H1 (cell line): ENCODE results near the gene MGRN1. TPM values are rescaled to one million over a fixed set of nuclear protein-coding genes. Genes with fewer than 3 reads are reported as not detected.

Experiments used
- CTCF ChIA-PET: fragments of 300-600 bp; sonication (Branson Sonifier 250); formaldehyde crosslinking; loops from one replicate; lab custom pipeline; 2021; ENCODE audit not compliant: partially characterized antibody; lab: Charles Lee
- POLR2A ChIA-PET: fragments of 300-600 bp; sonication (Branson Sonifier 250); formaldehyde crosslinking; loops from one replicate; lab custom pipeline; 2021; ENCODE audit warnings: inconsistent platforms; ENCODE audit not compliant: partially characterized antibody; lab: Charles Lee
- DNase-seq, 2 experiments: peaks; one replicate each; pipeline versions ENCODE4 v3.0.0 to v3.0.0-alpha.2; 2010 to 2022; ENCODE audit warnings: low spot score in 2 of 2, low read depth in 1 of 2, mixed read lengths in 1 of 2
- FAIRE-seq: peaks from 2 replicates; lab custom pipeline; 2011; peaks lifted over from hg19 to GRCh38; lab: Jason Lieb, UNC
- H2AFZ ChIP-seq: 2 replicates; pipeline ENCODE4 v1.8.1; 2012; ENCODE audit warnings: low read length, inconsistent platforms
- H2AK5ac ChIP-seq: 2 replicates; pipeline ENCODE4 v1.6.1; 2013; ENCODE audit warnings: low read depth, low read length
- H2BK120ac ChIP-seq: replicated peaks from 2 replicates; pipeline ENCODE3; 2013; ENCODE audit warnings: low read depth, low read length, inconsistent platforms
- H2BK12ac ChIP-seq: 2 replicates; pipeline ENCODE4 v1.6.1; 2013; ENCODE audit warnings: low read depth, low read length
- H2BK15ac ChIP-seq: 2 replicates; pipeline ENCODE4 v1.6.1; 2013; ENCODE audit warnings: low read length
- H2BK20ac ChIP-seq: 2 replicates; pipeline ENCODE4 v1.6.1; 2013; ENCODE audit warnings: low read length
- H2BK5ac ChIP-seq: 2 replicates; pipeline ENCODE4 v1.6.1; 2013; ENCODE audit warnings: low read depth, low read length
- H3K14ac ChIP-seq: 2 replicates; pipeline ENCODE4 v1.6.1; 2013; ENCODE audit warnings: inconsistent platforms; ENCODE audit not compliant: insufficient read length
- H3K18ac ChIP-seq: 2 replicates; pipeline ENCODE4 v1.6.1; 2013; ENCODE audit warnings: low read length; ENCODE audit errors: extremely low read depth
- H3K23ac ChIP-seq: 2 replicates; pipeline ENCODE4 v1.6.1; 2013; ENCODE audit warnings: inconsistent platforms; ENCODE audit not compliant: insufficient read length
- H3K23me2 ChIP-seq: 2 replicates; pipeline ENCODE4 v1.6.1; 2013; ENCODE audit warnings: low read depth, low read length
- H3K27ac ChIP-seq: 2 replicates; pipeline ENCODE4 v1.6.1; 2011; ENCODE audit warnings: low read depth, low read length, inconsistent platforms
- H3K27me3 ChIP-seq, 4 experiments: replicated peaks in 1 of 4; 1 replicate in 1 of 4; 2 replicates in 3 of 4; pipeline versions ENCODE4 v1.6.1 to v1.8.1; 2011 to 2013; ENCODE audit warnings: low read length in 3 of 4, mild to moderate bottlenecking in 3 of 4, inconsistent platforms in 2 of 4, mixed read lengths in 2 of 4, moderate library complexity in 1 of 4; ENCODE audit not compliant: control insufficient read depth in 3 of 4, insufficient read depth in 3 of 4; ENCODE audit errors: extremely low read depth in 1 of 4
- H3K36me3 ChIP-seq, 4 experiments: 2 replicates each; pipeline versions ENCODE4 v1.6.1 to v1.8.1; 2011 to 2013; ENCODE audit warnings: mild to moderate bottlenecking in 4 of 4, low read length in 3 of 4, moderate library complexity in 2 of 4, control low read depth in 1 of 4, inconsistent platforms in 1 of 4; ENCODE audit not compliant: insufficient read depth in 4 of 4, control insufficient read depth in 2 of 4
- H3K4ac ChIP-seq: replicated peaks from 2 replicates; pipeline ENCODE3; 2013; ENCODE audit warnings: low read length, low read depth, mixed read lengths, inconsistent platforms; ENCODE audit not compliant: insufficient read length
- H3K4me1 ChIP-seq, 4 experiments: replicated peaks in 1 of 4; 1 replicate in 1 of 4; 2 replicates in 3 of 4; pipeline versions ENCODE4 v1.6.1 to v1.8.1; 2011 to 2013; ENCODE audit warnings: low read length in 3 of 4, inconsistent platforms in 2 of 4, mixed read lengths in 1 of 4; ENCODE audit not compliant: insufficient read depth in 4 of 4, control insufficient read depth in 3 of 4
- H3K4me2 ChIP-seq, 2 experiments: 2 replicates each; pipeline versions ENCODE4 v1.6.1 to v1.8.1; 2011 to 2013; ENCODE audit warnings: low read depth in 2 of 2, low read length in 2 of 2, control low read depth in 1 of 2, inconsistent platforms in 1 of 2, mild to moderate bottlenecking in 1 of 2; ENCODE audit not compliant: insufficient read depth in 1 of 2
- H3K4me3 ChIP-seq, 4 experiments: fragments of 200-600, 300-600 bp in 1 of 4; sonication (generic), shearing (Covaris generic), sonication (Bioruptor Twin) in 1 of 4; 2 replicates each; pipeline versions ENCODE4 v1.5.1 to v1.8.1; 2011 to 2016; ENCODE audit warnings: low read length in 4 of 4, low read depth in 3 of 4, control low read depth in 2 of 4, inconsistent platforms in 2 of 4, mild to moderate bottlenecking in 2 of 4, mixed read lengths in 1 of 4, moderate library complexity in 1 of 4; ENCODE audit not compliant: insufficient read depth in 2 of 4; ENCODE audit errors: extremely low read depth in 1 of 4
- H3K56ac ChIP-seq: replicated peaks from 2 replicates; pipeline ENCODE3; 2013; ENCODE audit warnings: low read depth, mild to moderate bottlenecking, mixed read lengths, low read length, inconsistent platforms; ENCODE audit not compliant: insufficient read length
- H3K79me1 ChIP-seq: 2 replicates; pipeline ENCODE4 v1.6.1; 2013; ENCODE audit warnings: low read depth, low read length, control low read depth
- H3K79me2 ChIP-seq, 2 experiments: 2 replicates each; pipeline versions ENCODE4 v1.6.1 to v1.8.1; 2012 to 2013; ENCODE audit warnings: low read length in 2 of 2, mild to moderate bottlenecking in 2 of 2, inconsistent platforms in 1 of 2; ENCODE audit not compliant: insufficient read depth in 2 of 2, control insufficient read depth in 1 of 2
- H3K9ac ChIP-seq, 4 experiments: replicated peaks in 1 of 4; 1 replicate in 1 of 4; 2 replicates in 3 of 4; pipeline versions ENCODE4 v1.6.1 to v1.8.1; 2011 to 2013; ENCODE audit warnings: low read depth in 3 of 4, low read length in 3 of 4, control low read depth in 2 of 4, mild to moderate bottlenecking in 2 of 4, moderate library complexity in 2 of 4, inconsistent platforms in 1 of 4; ENCODE audit errors: extremely low read depth in 1 of 4
- H3K9me3 ChIP-seq, 2 experiments: 2 replicates each; pipeline versions ENCODE4 v1.6.1 to v1.8.1; 2012 to 2013; ENCODE audit warnings: mild to moderate bottlenecking in 2 of 2, moderate library complexity in 2 of 2, control low read depth in 1 of 2, inconsistent platforms in 1 of 2, low read depth in 1 of 2, low read length in 1 of 2, mixed read lengths in 1 of 2; ENCODE audit not compliant: insufficient read depth in 2 of 2
- H4K20me1 ChIP-seq, 2 experiments: replicated peaks in 1 of 2; 2 replicates each; pipeline versions ENCODE3 to v1.8.1; 2011 to 2013; ENCODE audit warnings: inconsistent platforms in 2 of 2, low read length in 2 of 2, mild to moderate bottlenecking in 1 of 2; ENCODE audit not compliant: insufficient read depth in 2 of 2, control insufficient read depth in 1 of 2
- H4K5ac ChIP-seq: 2 replicates; pipeline ENCODE4 v1.6.1; 2013; ENCODE audit warnings: low read length, low read depth, mixed read lengths, inconsistent platforms; ENCODE audit not compliant: insufficient read length
- H4K8ac ChIP-seq: 2 replicates; pipeline ENCODE4 v1.8.0; 2013; ENCODE audit warnings: mild to moderate bottlenecking, moderate library complexity, low read length, inconsistent platforms; ENCODE audit not compliant: insufficient read depth; ENCODE audit errors: extremely low read depth
- H4K91ac ChIP-seq: replicated peaks from 2 replicates; pipeline ENCODE3; 2013; ENCODE audit warnings: low read length, mixed read lengths, inconsistent platforms; ENCODE audit not compliant: insufficient read length
- EZH2 ChIP-seq: fragments of 200-600 bp; sonication (generic); IDR thresholded peaks from 2 replicates; pipeline ENCODE4 v1.7.1; 2012; ENCODE audit warnings: low read depth, mild to moderate bottlenecking, moderate library complexity, low read length, inconsistent platforms; ENCODE audit not compliant: severe bottlenecking
- NRF1 ChIP-seq: IDR thresholded peaks from 2 replicates; pipeline ENCODE4 v1.6.1; 2011; ENCODE audit warnings: mild to moderate bottlenecking, low read depth, low read length, improper control_type of control experiment
- POLR2AphosphoS5 ChIP-seq: IDR thresholded peaks from 2 replicates; pipeline ENCODE4 v1.6.1; 2011; ENCODE audit warnings: low read depth, low read length
- TEAD4 ChIP-seq: IDR thresholded peaks from 2 replicates; pipeline ENCODE4 v1.6.1; 2012; ENCODE audit warnings: low read depth, low read length, inconsistent platforms, mixed read lengths
- YY1 ChIP-seq: IDR thresholded peaks from 2 replicates; pipeline ENCODE4 v1.6.1; 2011; ENCODE audit warnings: low read depth, mild to moderate bottlenecking, low read length
- WGBS, 2 experiments: shearing (Covaris generic) in 1 of 2; methylation state at CpG; one replicate each; pipeline versions ENCODE4 v1.1.6 to v1.1.7; 2013 to 2015; ENCODE audit warnings: low lambda C conversion rate in 2 of 2, mixed read lengths in 2 of 2, inconsistent platforms in 1 of 2, low coverage in 1 of 2, missing lambda C conversion rate in 1 of 2; ENCODE audit not compliant: insufficient replicate concordance in 2 of 2, insufficient coverage in 1 of 2, insufficient read length in 1 of 2; ENCODE audit errors: extremely low coverage in 1 of 2, missing lambda C conversion rate in 1 of 2; 5-methylcytosine and 5-hydroxymethylcytosine counted together
- polyA plus RNA-seq, 7 experiments: library from polyadenylated mRNA; depleted of rRNA in 3 of 7; stranded (reverse) in 5 of 7; unstranded in 2 of 7; fragments of >200 nt in 5 of 7; fragments of 200-250 nt in 2 of 7; gene quantifications; 1 replicate in 5 of 7; 2 replicates in 1 of 7; 4 replicates in 1 of 7; pipeline versions ENCODE4 v1.2.1 to v1.2.3, GENCODE V29; 2011 to 2013; ENCODE audit warnings: missing spikeins in 2 of 7, mixed read lengths in 2 of 7
- total RNA-seq: library from RNA; stranded (reverse); fragmentation: NEBNext Ultra II Directional; extraction: Animal tissue kit (Norgen Biotek cat#: 25700); gene quantifications from 2 replicates; pipeline ENCODE4 v1.2.1, GENCODE V29; 2021
- TF ChIP-seq, protein P1 (sequence below): IDR thresholded peaks from 2 replicates; pipeline ENCODE4 v1.6.1; 2011; ENCODE audit warnings: low read depth, mild to moderate bottlenecking, low read length; ENCODE audit not compliant: insufficient read depth
- TF ChIP-seq, protein P2 (sequence below): IDR thresholded peaks from 2 replicates; pipeline ENCODE4 v1.6.1; 2011; ENCODE audit warnings: low read length, improper control_type of control experiment

The MGRN1 gene
- total and polyA plus RNA-seq, 2 of the 8 experiments (the other 6 are each of a cell fraction or from before 2014, with no cell fraction given): 15.0 to 82.3 TPM

DNA sequence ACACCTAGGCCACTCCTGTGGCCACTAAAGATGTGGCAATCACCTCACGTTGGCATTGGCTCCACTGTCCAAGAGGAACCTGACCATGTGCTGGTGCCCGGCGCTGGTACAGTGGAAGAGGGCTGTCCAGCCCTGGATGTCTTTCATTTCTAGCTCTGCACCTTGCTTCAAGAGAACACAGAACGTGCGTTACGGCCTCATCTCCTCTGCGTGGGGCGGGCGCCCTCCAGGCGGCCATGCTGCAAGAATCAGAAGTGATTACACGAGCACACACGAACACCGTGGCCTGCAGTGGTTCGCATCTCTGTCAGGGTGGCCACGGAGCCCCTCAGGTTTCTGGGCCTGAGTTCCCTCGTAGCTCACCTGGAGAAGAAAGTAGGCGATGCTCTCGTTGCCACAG, 102.0 kb downstream of the MGRN1 start:
- no peak overlapping the region for H2BK120ac ChIP-seq
- H3K23me2 ChIP-seq: no peaks in the 10 kb centered on the region
- no peak overlapping the region for H3K23ac ChIP-seq
- no peak overlapping the region for H4K5ac ChIP-seq
- no peaks in the 10 kb centered on the region for H3K4me1 ChIP-seq
- peaks cover 0 to 10% of the 10 kb centered on the region in 2 experiments for H4K20me1 ChIP-seq
- 95% methylated on average over 18 of the region's 18 CpGs; no CpG with 5 or more reads in 1 of the 2 experiments for WGBS, 2 experiments
- peaks cover 0 to 11% of the 10 kb centered on the region in 2 experiments; a peak in 2 of 4 replicates for H3K79me2 ChIP-seq
- ChIA-PET CTCF (interaction anchor here (1.2 to 1.6 kb wide), 2 partner anchors 14 to 44 kb away, joined by 3 read pairs; no protein-coding TSS in a partner anchor), POLR2A (interaction anchor here (1.1 to 1.2 kb wide), 2 partner anchors 32 to 34 kb away, joined by 3 read pairs; no protein-coding TSS in a partner anchor)
- no peak overlapping the region for H3K4me3 ChIP-seq
- DNase-seq: no peak
- no peak overlapping the region for H3K4ac ChIP-seq
- no peak overlapping the region for H2BK20ac ChIP-seq
- H3K9me3 ChIP-seq: no peaks in the 10 kb centered on the region
- H3K14ac ChIP-seq: no peak overlapping the region
- no peak overlapping the region for H3K18ac ChIP-seq
- no peaks in the 10 kb centered on the region for H3K79me1 ChIP-seq
- H3K27me3 ChIP-seq: no peaks in the 10 kb centered on the region
- no peak overlapping the region for H3K4me2 ChIP-seq
- H2BK12ac ChIP-seq: no peak overlapping the region
- FAIRE-seq: no peak
- H3K9ac ChIP-seq: no peak overlapping the region
- no peak overlapping the region for H4K8ac ChIP-seq
- peaks cover 11 to 45% (median 19%) of the 10 kb centered on the region in 4 experiments; a peak in 7 of 8 replicates for H3K36me3 ChIP-seq
- no peak overlapping the region for H3K56ac ChIP-seq
- H2AFZ ChIP-seq: no peak overlapping the region
- no peak overlapping the region; the same call in 1 of the 2 replicates for H3K27ac ChIP-seq
- H2BK5ac ChIP-seq: no peak overlapping the region
- H4K91ac ChIP-seq: no peak overlapping the region
- no peak overlapping the region for H2AK5ac ChIP-seq
- H2BK15ac ChIP-seq: no peak overlapping the region
- TF ChIP-seq YY1: no peak
- TF ChIP-seq, protein P1, sequence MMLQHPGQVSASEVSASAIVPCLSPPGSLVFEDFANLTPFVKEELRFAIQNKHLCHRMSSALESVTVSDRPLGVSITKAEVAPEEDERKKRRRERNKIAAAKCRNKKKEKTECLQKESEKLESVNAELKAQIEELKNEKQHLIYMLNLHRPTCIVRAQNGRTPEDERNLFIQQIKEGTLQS: no peak
- no peak for TF ChIP-seq POLR2AphosphoS5
- no peak for TF ChIP-seq TEAD4
- TF ChIP-seq, protein P2, sequence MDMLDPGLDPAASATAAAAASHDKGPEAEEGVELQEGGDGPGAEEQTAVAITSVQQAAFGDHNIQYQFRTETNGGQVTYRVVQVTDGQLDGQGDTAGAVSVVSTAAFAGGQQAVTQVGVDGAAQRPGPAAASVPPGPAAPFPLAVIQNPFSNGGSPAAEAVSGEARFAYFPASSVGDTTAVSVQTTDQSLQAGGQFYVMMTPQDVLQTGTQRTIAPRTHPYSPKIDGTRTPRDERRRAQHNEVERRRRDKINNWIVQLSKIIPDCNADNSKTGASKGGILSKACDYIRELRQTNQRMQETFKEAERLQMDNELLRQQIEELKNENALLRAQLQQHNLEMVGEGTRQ: no peak
- TF ChIP-seq EZH2: no peak
- no peak for TF ChIP-seq NRF1
